Coronary artery (tissue), 2 donors: Measurements from ENCODE around the gene PLA2G15.

Experiments used
- DNase-seq: peaks from one replicate; pipeline ENCODE4 v3.0.0-alpha.2; 2017; ENCODE audit warnings: low spot score
- H3K27ac ChIP-seq, 2 donors: fragments of 200-600 bp; sonication (generic); one replicate each; pipeline ENCODE4 v1.5.1; 2016 to 2019
- H3K4me3 ChIP-seq: fragments of 200-600 bp; sonication (generic); 2 replicates; pipeline ENCODE4 v1.5.1; 2016; ENCODE audit warnings: mild to moderate bottlenecking, moderate library complexity
- TF ChIP-seq, protein P1 (sequence below): fragments of 200-600 bp; sonication (generic); IDR thresholded peaks from one replicate; pipeline ENCODE4 v1.5.1; 2019; ENCODE audit warnings: antibody characterized with exemption

PLA2G15 gene, protein sequence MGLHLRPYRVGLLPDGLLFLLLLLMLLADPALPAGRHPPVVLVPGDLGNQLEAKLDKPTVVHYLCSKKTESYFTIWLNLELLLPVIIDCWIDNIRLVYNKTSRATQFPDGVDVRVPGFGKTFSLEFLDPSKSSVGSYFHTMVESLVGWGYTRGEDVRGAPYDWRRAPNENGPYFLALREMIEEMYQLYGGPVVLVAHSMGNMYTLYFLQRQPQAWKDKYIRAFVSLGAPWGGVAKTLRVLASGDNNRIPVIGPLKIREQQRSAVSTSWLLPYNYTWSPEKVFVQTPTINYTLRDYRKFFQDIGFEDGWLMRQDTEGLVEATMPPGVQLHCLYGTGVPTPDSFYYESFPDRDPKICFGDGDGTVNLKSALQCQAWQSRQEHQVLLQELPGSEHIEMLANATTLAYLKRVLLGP

DNA sequence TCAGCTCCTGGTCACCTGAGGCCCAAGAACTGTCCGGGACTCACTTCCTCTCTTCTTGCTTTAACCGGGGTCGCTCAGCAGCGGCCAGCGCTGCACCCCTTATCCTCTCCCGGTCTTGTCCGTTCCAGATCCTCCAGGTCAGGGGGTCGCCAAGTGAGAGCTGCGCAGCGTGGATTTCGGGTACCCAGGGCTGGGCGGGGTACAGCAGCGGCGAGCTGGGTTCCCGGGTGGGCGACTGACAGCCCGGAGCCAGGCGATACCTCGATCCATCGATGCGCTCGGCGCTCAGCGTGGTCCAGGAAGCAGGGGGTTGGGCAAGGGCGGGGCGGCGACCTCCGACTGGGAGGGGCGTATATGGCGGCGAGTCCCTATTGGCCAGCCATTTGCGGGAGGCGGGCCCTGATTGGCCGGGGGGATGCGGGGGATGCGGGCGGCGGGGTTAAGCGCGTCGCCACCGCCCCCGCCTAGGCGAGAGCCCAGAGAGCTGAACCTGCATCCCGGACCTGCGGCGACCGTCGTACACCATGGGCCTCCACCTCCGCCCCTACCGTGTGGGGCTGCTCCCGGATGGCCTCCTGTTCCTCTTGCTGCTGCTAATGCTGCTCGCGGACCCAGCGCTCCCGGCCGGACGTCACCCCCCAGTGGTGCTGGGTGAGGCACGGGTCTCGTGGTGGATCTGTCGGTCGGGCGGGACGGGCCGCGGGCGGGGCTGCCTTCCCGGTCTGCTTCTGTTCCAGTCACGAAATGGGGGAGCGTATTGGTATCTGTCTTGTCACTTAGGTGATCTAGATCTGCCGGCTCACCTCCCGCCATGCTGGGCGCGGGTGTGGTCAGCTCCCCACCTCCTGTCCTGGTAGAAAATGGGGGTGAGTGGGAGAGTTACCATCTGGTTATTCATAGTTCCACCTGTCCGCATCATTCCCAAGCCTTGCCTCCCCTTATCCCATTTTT, at the start of gene PLA2G15:
Gene PLA2G15 (plus strand): TSS at position 471 of the 951 bp plus-strand sequence. CDS start 54 bp downstream, at position 525.
- peak; percentile 96 for DNase-seq
- peak within 1 kb of the TSS; percentile 58 to 92 for H3K27ac ChIP-seq
- TF ChIP-seq, protein P1, sequence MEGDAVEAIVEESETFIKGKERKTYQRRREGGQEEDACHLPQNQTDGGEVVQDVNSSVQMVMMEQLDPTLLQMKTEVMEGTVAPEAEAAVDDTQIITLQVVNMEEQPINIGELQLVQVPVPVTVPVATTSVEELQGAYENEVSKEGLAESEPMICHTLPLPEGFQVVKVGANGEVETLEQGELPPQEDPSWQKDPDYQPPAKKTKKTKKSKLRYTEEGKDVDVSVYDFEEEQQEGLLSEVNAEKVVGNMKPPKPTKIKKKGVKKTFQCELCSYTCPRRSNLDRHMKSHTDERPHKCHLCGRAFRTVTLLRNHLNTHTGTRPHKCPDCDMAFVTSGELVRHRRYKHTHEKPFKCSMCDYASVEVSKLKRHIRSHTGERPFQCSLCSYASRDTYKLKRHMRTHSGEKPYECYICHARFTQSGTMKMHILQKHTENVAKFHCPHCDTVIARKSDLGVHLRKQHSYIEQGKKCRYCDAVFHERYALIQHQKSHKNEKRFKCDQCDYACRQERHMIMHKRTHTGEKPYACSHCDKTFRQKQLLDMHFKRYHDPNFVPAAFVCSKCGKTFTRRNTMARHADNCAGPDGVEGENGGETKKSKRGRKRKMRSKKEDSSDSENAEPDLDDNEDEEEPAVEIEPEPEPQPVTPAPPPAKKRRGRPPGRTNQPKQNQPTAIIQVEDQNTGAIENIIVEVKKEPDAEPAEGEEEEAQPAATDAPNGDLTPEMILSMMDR, result no peak
- peak within 1 kb of the TSS; percentile 99 for H3K4me3 ChIP-seq

DNA sequence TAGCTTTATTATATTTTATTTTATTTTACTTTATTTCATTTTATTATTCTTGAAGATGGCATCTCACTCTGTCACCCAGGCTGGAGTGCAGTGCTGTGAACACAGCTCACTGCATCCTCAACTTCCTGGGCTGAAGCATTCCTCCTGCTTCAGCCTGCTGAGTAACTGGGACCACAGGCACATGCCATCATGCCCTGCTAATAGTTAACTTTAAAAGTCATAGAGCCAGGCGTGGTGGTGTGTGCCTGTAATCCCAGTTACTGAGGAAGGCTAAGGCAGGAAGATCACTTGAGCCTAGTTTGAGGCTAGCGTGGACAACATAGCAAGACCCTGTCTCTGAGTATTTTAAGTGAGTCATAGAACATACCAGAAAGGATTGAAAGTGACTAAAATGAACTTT, 47.9 kb upstream of the PLA2G15 start:
- DNase-seq, result no peak
- TF ChIP-seq, protein P1, result no peak
- H3K27ac ChIP-seq, result no peak overlapping the region
- H3K4me3 ChIP-seq, result no peak overlapping the region

DNA sequence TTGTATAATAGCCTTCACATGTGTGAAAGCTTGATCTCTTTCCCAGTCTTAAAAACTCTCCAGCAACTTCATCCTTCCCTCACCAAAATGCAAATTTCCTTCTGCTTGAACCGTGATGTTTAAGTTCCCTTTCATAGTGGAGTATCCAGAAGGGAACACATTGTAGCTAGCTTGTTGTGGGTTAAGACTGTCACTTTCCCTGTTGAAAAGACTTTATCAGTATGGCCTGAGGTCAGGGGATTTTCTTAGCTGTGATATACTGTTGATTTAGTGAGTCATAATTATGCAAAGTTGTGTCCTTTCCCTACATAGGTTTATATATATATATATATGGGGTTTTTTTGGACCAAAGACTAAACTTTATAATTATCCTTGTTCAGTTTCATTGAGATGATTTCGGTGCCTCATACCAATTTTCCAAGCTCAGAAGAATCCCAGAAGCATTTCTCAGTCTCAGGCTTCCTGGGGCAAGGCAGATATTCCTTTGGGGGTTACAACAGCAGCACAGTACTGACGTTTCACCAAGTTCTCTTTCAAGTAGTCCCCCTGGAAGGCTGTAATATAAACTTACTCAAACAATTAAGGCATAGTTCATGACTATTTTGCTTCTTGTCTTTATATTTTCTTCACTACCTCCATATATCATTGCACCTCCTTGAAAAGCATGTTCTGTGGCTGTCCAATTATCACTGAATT, 44.9 kb upstream of the PLA2G15 start:
- H3K27ac ChIP-seq, result no peak overlapping the region
- TF ChIP-seq, protein P1, result no peak
- DNase-seq, result no peak
- H3K4me3 ChIP-seq, result no peak overlapping the region

- Histone ChIP-seq H3K27ac (no peak overlapping the region), H3K4me3 (no peak overlapping the region)
- no peak for DNase-seq
- TF ChIP-seq, protein P1, result no peak
Observed at GRCh38 chr16:68202091-68202519, 43.1 kb upstream of the PLA2G15 start.

- DNase-seq, result no peak
- Histone ChIP-seq H3K4me3 (no peak overlapping the region), H3K27ac (no peak overlapping the region)
- TF ChIP-seq, protein P1, result no peak
Observed at GRCh38 chr16:68206245-68206644, 38.9 kb upstream of the PLA2G15 start.

GRCh38 chr16:68214726-68215125, 30.4 kb upstream of the PLA2G15 start:
- no peak overlapping the region for H3K27ac ChIP-seq
- no peak overlapping the region for H3K4me3 ChIP-seq
- no peak for DNase-seq
- TF ChIP-seq, protein P1, result no peak
